T-helper 2 cell treated with Interferon-gamma antibody and Interleukin-4, amounts not matched to agents 5 μg/mL and 100 μg/mL, for 36 hours (primary cell): ENCODE data around the gene SGF29.
"Not testable (repeated sequence)": the region's sequence is repeated elsewhere in the genome, so short reads cannot be mapped to it uniquely, and the experiment has no call there.

ENCODE experiments used
- DNase-seq: peaks from one replicate; pipeline ENCODE4 v3.0.0; 2021; ENCODE audit warnings: low spot score
- H3K27ac Mint-ChIP-seq: one replicate; pipeline ENCODE4 v1.8.0; 2021; ENCODE audit warnings: mild to moderate bottlenecking, mixed read lengths
- H3K27me3 Mint-ChIP-seq: one replicate; pipeline ENCODE4 v1.8.0; 2021; ENCODE audit warnings: low read depth, mixed read lengths
- H3K36me3 Mint-ChIP-seq: one replicate; pipeline ENCODE4 v1.8.0; 2021; ENCODE audit warnings: low read depth, mixed read lengths
- H3K4me1 Mint-ChIP-seq: one replicate; pipeline ENCODE4 v1.8.0; 2021; ENCODE audit warnings: low read depth, mixed read lengths
- H3K4me3 Mint-ChIP-seq: one replicate; pipeline ENCODE4 v1.8.0; 2022; ENCODE audit warnings: mild to moderate bottlenecking, moderate library complexity, mixed read lengths
- H3K9me3 Mint-ChIP-seq: one replicate; pipeline ENCODE4 v1.8.0; 2021; ENCODE audit warnings: mixed read lengths

The SGF29 gene

DNA sequence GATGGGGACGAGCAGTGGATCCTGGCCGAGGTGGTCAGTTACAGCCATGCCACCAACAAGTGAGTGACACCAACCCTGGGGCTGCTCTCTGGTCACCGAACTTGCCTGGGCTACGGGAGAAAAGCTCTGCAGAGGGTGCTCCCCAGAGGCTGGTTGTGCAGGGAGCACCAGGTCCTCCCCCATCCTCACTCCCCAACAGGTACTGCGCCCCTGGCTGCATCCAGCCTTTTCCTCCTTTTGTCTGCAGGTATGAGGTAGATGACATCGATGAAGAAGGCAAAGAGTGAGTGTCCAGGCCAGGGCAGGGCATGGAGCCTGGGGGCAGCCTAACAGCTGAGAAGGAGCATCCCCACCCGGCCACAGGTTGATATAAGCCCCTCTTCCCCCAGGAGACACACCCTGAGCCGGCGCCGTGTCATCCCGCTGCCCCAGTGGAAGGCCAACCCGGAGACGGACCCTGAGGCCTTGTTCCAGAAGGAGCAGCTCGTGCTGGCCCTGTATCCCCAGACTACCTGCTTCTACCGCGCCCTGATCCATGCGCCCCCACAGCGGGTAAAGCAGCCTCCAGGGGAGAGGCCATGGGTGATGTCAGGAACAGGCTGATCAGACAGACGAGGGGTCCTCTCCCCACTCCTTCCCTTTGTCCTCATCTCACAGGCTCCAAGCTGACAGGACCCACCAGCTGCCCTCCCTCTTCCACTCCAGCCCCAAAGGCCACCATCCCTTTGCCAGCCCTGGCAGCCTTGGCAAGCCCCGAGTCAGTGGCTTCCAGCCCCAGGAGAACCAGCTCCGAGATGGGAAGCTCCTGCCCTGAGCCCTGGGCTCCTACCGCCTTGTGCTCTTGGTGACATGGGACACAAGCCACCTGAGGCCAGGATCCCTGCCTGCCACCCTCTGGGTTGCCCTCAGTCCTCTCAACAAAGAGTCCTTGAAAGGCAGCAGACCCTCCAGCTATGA lies 36.9 kb downstream of the SGF29 start:
- H3K4me3 Mint-ChIP-seq: no peak overlapping the region
- no peaks in the 10 kb centered on the region for H3K9me3 Mint-ChIP-seq
- DNase-seq: no peak
- H3K36me3 Mint-ChIP-seq: peaks cover 22% of the 10 kb centered on the region
- H3K27me3 Mint-ChIP-seq: no peaks in the 10 kb centered on the region
- no peak overlapping the region for H3K27ac Mint-ChIP-seq
- no peaks in the 10 kb centered on the region for H3K4me1 Mint-ChIP-seq

DNA sequence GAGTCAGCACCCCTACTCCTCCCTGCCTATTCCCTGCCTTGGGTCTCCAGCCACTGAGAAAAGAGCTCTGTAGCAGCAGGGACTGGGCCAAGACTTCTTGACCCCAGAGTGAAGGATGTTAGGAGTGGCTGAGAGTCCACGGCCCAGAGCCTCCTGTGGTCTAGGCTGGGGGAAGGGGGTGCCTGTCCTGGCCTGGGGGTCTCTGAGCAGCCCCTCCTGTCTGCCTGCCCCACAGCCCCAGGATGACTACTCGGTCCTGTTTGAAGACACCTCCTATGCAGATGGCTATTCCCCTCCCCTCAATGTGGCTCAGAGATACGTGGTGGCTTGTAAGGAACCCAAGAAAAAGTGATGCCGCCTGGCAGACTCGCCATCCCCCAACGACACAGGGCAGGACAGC lies 37.6 kb downstream of the SGF29 start:
- no peaks in the 10 kb centered on the region for H3K4me1 Mint-ChIP-seq
- no peak overlapping the region for H3K27ac Mint-ChIP-seq
- no peaks in the 10 kb centered on the region for H3K9me3 Mint-ChIP-seq
- H3K36me3 Mint-ChIP-seq: peaks cover 18% of the 10 kb centered on the region
- no peak overlapping the region for H3K4me3 Mint-ChIP-seq
- no peaks in the 10 kb centered on the region for H3K27me3 Mint-ChIP-seq
- no peak for DNase-seq

DNA sequence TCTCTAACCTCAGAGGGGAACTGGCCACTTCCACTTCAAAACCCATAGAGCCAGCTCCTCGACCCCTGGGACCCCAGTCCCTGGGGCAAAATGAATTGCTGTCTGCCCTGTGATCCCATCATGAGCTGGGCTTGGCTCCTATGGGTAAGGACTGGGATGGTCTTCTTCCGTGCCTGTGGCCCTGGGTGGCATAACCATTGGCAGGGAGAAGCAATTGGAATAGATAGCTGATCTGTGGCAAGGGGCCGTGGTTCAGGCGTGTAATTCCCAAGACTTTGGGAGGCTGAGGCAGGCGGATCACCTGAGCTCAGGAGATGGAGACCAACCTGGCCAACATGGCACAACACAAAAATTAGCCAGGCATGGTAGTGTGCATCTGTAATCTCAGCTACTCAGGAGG lies 38.8 kb downstream of the SGF29 start:
- Mint-ChIP-seq H3K4me1 (no peaks in the 10 kb centered on the region), H3K4me3 (no peak overlapping the region), H3K9me3 (no peaks in the 10 kb centered on the region), H3K27me3 (no peaks in the 10 kb centered on the region), H3K36me3 (peaks cover 12% of the 10 kb centered on the region), H3K27ac (no peak overlapping the region)
- no peak for DNase-seq

DNA sequence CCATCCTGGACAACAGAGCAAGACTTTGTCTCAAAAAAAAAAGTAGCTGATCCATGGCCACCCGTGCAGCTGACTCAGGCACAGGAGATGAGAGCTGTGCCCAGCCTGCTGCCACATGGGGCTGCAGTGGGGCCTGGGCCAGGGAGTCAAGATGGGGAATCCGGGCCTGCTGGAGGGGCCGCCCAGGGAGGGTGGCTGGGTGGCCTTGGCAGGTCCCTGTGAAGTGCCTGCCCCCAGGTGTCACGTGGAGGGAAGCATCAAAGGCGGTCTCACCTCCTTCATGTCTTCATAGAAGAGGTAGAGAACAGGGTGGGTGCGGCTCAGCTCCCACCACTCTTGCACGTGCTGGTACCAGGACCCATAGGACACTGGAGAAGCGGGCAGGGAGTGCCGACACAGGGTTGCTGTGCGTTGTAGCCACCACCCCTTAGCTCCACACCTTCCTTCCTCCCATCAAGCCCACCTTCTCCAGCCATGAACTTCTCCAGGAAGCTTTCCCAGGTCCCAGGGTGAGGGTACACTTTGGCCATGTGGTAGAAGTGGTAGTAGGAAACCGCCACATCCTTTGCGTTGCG lies 39.3 kb downstream of the SGF29 start:
- DNase-seq: no peak
- H3K27ac Mint-ChIP-seq: no peak overlapping the region
- peaks cover 12% of the 10 kb centered on the region for H3K36me3 Mint-ChIP-seq
- no peaks in the 10 kb centered on the region for H3K9me3 Mint-ChIP-seq
- H3K4me3 Mint-ChIP-seq: no peak overlapping the region
- no peaks in the 10 kb centered on the region for H3K27me3 Mint-ChIP-seq
- H3K4me1 Mint-ChIP-seq: no peaks in the 10 kb centered on the region

DNA sequence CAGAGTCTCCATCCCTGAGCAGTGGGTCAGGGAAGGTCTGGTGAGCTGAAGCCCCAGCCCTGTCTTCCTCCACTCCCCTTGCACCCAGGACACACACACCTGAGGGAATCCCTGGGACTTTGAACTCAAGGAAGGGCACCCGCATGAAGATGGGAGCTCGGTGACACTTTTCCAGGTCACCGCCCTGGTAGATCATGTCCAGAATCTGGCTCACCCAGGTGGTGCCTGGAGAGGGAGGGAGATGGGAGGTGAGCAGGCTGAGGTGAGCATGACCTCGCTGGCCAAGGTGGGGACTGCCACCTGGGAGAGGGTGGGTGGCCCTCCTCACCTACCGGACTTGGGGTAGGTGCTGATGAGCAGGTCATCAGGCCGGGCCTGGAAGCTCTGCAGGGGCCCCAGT lies 41.7 kb downstream of the SGF29 start:
- not testable (repeated sequence) for H3K4me1 Mint-ChIP-seq, H3K4me3 Mint-ChIP-seq, DNase-seq, H3K27me3 Mint-ChIP-seq, H3K36me3 Mint-ChIP-seq, H3K9me3 Mint-ChIP-seq, H3K27ac Mint-ChIP-seq

DNA sequence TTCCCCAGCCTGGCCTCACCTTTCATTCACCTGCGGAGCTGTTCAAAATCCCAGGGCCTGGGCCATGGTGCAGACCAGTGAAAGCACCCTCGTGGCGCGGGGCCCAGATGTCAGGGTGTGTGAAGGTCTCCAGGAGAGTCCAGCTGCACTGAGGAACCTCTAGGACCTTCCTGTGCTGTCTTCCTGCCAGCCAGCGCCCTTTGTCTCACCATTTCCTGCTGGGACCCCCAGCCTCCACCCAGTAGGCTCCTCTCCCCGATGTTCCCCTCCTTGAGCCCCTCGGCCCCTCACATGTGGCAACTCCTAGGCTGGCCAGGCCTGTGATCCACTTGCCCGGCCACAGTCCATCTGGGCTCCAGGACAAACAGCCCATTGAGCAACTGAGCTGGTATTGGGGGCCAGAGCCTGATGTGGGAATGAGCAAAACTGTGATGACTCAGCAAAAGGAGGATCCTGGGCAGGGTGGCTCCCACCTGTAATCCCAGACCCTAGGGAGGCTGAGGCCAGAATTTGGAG lies 42.5 kb downstream of the SGF29 start:
- Mint-ChIP-seq H3K27me3 (no peaks in the 10 kb centered on the region), H3K4me1 (no peaks in the 10 kb centered on the region), H3K27ac (no peak overlapping the region), H3K9me3 (no peaks in the 10 kb centered on the region), H3K36me3 (peaks cover 3% of the 10 kb centered on the region), H3K4me3 (no peak overlapping the region)
- DNase-seq: no peak

DNA sequence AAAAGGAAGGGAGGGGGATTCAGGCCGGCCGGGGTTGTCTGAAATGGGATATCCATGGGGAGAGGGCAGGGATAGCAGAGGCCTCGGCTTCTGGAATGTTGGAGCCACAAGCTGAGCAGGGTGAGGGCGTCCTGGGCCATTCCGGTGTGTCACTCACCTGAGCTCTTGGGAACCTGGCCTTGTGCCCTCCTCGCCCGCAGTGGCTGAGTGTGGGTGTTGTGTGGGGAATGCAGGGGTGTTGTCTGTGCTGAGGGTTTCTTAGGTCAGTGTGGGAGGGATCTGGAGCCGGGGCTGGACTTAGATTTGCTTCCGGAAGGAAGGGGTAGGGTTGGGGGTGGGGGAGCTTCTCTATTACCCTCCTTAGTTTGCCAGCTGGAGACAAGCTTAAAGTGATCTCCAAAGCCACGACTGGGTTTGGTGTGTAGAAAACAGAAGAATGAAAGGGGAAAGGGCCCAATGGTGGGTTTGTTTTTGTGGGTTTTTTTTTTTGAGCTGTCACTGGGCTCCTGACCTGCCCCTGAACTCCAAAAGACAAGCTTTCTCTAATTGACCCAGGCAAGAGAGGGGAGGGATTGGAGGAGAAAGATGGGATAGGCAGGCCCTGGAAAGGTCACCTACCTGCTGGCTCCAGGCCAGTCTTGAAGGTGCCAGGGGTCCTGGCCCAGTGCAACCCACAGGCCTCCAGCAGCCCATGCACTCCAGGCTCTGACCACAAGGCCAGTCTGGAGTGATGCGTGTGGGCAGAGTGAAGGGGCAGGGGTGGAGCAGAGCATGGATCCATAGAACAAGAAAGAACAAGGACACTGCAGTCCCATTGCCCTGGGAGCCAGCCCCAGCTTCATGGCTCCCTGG lies 43.3 kb downstream of the SGF29 start, which contains the start of gene SULT1A2:
Gene SULT1A2 (minus strand): TSS at position 211 of the 852 bp plus-strand sequence. CDS start 1,120 bp downstream, outside the sequence.
- no peaks in the 10 kb centered on the region for H3K36me3 Mint-ChIP-seq
- H3K27me3 Mint-ChIP-seq: no peaks in the 10 kb centered on the region

DNA sequence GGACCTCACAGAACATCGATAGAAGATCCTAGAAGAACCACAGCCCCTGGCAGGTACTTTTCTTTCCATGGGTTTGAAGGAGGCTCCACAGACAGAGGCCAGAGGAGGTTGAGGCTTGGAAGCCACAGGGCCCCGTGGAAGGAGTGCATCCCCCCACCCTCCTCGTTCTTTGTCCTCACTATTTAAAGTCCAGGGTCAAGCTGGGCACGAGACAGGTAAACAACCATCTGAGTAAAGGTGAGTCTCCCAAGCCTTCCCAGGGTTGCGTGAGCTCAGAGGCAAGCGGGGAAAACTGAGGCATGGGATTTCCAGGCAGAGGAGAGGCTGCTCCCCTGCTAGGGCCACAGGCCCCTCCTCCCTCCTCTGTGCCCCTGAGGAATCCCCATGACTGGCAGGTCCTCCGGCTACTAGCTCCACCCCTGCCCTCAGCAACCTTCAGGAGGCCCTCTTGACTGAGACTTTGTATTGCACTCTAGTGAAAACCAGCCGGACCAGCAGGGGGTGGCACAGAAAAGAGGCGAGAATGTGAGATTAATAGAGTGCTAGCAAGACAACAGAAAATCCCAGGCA lies 44.1 kb downstream of the SGF29 start:
- no peaks in the 10 kb centered on the region for H3K4me1 Mint-ChIP-seq
- DNase-seq: no peak
- no peak overlapping the region for H3K27ac Mint-ChIP-seq
- no peaks in the 10 kb centered on the region for H3K27me3 Mint-ChIP-seq
- H3K9me3 Mint-ChIP-seq: no peaks in the 10 kb centered on the region
- H3K4me3 Mint-ChIP-seq: no peak overlapping the region
- H3K36me3 Mint-ChIP-seq: no peaks in the 10 kb centered on the region

More for the DNA sequence above, 43.3 kb downstream of the SGF29 start, which contains the start of gene SULT1A2:
- Mint-ChIP-seq H3K9me3 (no peaks in the 10 kb centered on the region), H3K4me3 (no peak within 1 kb of the TSS), H3K4me1 (no peaks in the 10 kb centered on the region), H3K27ac (no peak within 1 kb of the TSS)
- no peak for DNase-seq

DNA sequence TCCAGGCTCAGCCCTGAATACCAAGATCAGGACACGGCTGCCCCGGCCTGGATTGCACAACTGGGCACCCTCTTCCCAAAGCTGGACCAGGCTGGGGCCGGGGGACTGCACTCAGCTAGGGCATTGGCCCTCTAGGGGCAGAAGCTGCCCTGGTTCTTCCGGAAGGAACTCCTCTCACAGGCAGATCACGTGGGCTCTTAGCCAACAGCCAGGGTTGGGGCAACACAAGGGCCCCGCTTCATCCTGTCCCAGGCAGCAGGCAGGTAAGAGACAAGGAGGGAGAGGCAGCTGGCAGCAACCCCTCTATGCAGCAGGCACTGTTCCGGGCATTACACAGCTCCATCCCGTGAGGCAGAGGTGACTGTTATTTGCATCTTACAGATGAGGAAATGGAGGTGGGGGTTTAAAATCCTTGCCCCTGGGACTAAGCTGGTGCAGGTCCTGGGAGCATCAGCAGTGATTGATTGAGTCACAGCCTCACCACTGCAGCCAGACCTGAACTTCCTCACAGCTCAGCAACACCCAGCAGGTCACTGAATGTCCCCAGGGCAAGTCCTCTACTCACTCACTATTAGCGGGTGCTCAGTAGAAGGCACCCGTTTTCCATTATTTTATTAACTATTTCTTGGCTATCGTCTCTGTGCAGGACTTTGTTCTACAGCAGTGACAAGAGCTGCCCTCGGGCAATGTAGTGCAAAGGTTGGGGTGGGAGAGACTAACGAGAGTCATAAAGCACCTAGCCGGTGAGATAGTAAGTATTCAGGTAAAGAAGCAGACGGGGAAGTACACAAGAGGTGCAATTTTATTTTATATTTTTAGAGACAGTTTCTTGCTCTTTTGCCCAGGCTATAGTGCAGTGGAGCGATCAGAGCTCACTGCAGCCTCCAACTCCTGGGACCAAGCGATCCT lies 45.9 kb downstream of the SGF29 start:
- H3K4me3 Mint-ChIP-seq, DNase-seq, H3K36me3 Mint-ChIP-seq, H3K27ac Mint-ChIP-seq, H3K9me3 Mint-ChIP-seq, H3K4me1 Mint-ChIP-seq, H3K27me3 Mint-ChIP-seq: not testable (repeated sequence)

DNA sequence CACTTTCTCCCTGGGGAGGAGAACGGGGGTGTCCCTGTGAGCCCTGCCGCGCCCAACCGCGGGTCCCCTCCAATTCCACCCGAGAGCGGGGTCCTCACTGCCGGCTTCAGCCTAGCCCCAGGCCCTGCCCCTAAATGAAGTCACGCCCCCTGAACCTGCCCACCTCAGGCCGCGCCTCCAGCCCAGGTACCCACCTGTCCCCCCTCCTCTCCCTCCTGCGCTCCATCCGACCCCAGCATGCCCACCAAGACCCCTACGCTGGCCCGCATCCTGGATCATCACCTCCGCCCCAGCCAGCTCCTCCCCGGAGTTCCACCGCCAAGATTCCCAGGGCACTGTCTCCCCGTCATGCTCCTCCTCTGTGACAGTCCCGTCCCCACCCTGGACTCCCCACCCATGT lies 47.2 kb downstream of the SGF29 start:
- H3K36me3 Mint-ChIP-seq, H3K4me3 Mint-ChIP-seq, H3K9me3 Mint-ChIP-seq, DNase-seq, H3K27ac Mint-ChIP-seq, H3K4me1 Mint-ChIP-seq, H3K27me3 Mint-ChIP-seq: not testable (repeated sequence)

DNA sequence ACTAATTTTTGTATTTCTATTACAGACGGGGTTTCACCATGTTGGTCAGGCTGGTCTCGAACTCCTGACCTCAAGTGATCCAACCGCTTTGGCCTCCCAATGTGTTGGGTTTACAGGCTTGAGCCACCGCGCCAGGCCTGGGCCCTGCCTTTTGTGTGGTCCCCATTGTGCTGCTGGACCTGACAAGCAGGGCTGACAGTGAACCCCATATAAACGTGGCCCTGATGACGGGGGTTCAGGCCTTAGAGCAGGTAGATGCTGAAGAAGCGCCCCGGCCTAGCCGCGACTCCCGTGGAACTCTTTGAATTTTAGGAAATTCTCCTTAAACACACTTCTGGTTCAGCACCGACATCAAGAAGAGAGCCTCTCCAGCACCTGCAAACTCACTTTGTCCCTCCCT lies 47.9 kb downstream of the SGF29 start:
- H3K27me3 Mint-ChIP-seq, H3K27ac Mint-ChIP-seq, H3K9me3 Mint-ChIP-seq, DNase-seq, H3K4me3 Mint-ChIP-seq, H3K4me1 Mint-ChIP-seq, H3K36me3 Mint-ChIP-seq: not testable (repeated sequence)

DNA sequence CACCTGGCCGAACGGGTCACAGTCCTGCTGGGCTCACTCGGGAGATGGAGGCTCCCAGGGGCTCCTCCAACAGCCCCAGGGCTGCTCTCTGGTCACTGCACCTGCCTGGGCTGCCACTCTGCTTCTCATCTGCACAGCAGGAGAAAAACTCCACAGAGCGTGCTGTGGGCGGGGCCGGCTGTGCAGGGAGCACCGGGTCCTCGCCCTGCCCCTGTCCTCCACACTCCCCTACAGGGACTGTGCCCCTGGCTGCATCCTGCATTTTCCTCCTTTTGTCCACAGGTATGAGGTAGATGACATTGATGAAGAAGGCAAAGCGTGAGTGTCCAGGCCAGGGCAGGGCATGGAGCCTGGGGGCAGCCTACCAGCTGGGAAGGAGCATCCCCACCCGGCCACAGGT lies 48.3 kb downstream of the SGF29 start:
- not testable (repeated sequence) for H3K27me3 Mint-ChIP-seq, H3K27ac Mint-ChIP-seq

DNA sequence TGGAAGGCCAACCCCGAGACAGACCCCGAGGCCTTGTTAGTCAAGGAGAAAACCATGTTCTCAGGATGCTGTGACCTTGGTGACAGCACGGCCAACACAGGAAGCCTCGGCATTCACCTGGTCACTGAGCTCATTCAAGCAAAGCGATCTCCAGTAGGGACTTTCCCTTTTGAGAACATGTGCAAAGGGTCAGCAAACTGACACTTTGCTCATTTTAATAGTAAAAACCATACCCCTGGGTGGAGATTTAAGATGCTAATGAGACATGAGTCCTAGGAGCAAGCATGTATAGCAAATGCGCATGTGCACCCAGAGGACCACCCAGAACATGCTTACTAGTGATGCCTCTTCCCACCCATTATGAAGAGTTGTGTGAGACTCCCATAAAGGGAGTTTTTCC lies 48.8 kb downstream of the SGF29 start:
- DNase-seq: no peak
- Mint-ChIP-seq H3K27ac (no peak overlapping the region), H3K4me1 (no peaks in the 10 kb centered on the region), H3K9me3 (no peaks in the 10 kb centered on the region), H3K4me3 (no peak overlapping the region), H3K36me3 (no peaks in the 10 kb centered on the region), H3K27me3 (no peaks in the 10 kb centered on the region)

More for the DNA sequence above, 48.3 kb downstream of the SGF29 start:
- H3K9me3 Mint-ChIP-seq, DNase-seq, H3K4me1 Mint-ChIP-seq, H3K36me3 Mint-ChIP-seq, H3K4me3 Mint-ChIP-seq: not testable (repeated sequence)
